GM19035 (cell line): ENCODE measurements around the gene MNT.

ENCODE experiments used
- ATAC-seq: cut with Tn5 transposase; IDR thresholded peaks from one replicate; pipeline ENCODE4 v1.9.1; 2021; ENCODE audit not compliant: unreplicated experiment

The MNT gene

DNA sequence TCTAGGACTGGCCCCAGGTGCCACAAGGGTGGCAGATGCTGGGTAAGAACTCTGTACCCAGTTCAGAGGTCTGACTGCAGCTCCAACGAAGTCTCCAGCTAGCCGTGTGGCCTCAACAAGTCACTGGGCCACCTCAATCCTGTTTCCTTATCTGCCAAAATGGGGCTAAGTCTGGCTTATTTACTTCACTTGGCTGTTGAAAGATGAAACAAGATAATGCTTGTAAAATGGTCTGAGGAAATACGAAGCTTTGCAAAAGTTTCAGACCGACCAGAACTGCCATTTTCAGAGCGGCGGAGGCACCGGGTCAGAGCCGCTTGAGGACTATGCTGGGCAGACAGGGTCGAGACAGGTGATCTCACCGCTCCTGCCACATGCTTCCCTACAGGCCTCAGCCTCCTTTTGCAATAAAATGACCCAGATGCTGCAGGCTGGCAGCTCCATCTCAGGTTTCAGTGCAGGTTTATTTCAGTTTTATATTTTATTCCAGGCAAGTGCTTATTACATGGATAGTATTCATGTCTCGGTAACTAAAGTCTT is 17.2 kb downstream of the MNT start:
- ATAC-seq = no peak

DNA sequence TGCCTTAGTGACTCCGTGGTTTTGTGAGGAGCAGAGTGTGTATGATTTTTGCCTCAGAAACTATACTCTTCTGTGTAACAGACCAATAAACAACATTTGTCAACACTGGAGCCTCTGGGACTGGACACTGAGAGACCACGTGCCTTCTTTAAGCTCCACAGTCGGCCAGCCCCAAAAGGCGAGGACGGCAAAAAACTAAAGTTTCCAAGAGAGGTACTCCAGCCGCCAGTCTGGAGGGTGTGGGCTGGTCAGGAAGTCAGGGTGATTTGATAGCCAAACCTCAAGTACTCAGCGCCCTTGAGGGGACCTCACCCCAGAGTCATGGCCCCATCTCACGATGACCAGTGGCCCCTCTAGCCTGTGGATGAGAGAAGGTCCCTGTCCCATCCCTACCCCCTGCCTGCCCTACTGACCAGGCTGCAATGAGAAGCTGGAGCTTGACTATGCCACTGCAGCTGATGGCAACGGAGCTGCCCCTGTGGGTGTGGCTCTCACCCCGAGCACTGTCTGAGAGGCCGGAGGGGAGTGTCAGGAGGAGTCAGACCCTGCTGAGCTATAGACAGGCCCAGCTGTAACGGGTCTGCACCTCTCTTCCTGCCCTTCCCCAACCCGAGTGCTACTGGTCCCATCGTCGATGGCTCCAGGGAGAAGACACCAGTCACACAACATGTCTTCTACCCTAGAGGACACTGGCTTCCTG is 19.8 kb downstream of the MNT start:
- ATAC-seq = no peak

DNA sequence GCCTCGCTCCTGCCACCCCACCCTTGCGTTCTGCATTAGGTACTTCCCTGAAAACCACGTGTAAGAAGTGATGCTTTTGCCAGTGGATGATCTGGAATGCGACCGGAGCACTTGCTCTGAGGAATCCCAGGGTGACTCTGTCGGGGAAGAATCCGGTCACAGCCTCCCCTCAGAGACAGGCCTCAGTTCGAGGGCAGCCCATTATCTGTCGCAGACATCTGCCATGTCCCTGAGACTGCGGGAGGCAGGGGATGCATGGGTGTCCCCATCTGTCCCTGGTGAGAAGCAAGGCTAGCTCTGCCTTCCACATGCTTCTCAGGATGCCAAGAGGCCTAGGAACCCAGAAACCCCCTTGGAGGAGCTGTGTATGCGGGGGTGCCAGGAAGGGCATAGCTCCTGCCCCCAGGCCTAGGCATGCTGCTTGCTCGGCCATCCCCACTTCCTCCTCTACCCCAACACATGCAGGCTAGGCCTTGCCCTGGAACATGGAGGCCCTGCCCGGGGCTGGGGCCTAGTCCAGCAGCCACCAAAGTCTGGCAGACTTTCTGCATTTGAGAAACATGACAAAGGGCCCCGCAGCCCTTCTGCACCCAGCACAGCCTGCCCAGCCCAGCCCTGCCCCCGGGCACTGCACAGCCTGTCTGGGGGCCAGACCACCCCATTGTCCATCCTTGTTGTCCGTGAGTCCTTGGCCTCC is 20.5 kb downstream of the MNT start:
- no peak for ATAC-seq

DNA sequence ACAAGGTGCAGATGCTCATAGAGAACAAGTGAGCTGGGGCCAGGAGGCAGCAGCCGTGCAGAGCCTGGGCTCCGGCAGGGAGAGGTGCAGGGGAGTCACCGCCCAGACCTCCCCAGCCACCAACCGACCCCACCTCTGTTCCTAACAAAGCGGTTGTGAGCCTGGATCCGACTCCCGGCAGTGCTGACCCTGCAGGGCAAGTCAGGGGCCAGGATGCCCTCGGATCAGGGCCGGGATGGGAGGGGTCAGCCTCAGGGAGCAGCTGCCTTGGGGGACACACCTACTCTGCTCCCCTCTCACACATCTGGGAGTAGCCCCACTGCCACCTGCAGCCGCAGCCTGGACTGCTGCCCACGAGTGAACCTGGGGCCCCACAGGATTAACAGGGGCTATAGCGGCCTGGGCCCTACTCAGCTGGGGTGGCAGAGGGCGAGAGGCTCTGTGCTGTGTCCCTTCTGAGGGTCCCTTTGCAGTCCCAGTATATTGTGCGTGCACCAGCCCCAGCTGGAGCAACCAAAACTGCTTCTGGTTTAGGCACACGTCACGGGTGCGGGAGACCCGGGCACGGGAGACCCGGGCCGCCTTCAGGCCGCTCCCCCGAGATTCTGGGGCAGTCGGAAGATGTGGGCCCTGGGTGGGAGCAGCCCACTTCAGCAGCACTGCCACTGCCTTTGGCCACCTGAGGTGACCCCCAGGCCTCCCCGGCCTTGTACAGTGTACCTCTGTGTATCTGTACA is 21.2 kb downstream of the MNT start:
- no peak for ATAC-seq

DNA sequence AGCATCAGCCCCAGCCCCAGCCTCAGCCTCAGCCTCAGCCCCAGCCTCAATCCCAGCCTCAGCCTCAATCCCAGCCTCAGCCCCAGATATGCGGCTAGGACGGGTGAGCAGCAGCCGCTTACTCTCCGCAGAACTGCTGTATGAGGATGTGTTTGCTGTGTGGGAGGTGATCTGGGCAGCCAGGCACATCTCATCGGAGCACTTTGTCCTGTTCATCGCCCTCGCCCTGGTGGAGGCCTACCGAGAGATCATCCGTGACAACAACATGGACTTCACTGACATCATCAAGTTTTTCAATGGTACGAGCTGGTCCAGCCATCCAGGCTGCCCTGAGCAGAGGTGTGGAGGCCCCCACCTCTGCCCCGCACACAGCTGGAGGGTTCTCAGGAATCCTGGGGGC is 22.0 kb downstream of the MNT start:
- ATAC-seq = no peak

DNA sequence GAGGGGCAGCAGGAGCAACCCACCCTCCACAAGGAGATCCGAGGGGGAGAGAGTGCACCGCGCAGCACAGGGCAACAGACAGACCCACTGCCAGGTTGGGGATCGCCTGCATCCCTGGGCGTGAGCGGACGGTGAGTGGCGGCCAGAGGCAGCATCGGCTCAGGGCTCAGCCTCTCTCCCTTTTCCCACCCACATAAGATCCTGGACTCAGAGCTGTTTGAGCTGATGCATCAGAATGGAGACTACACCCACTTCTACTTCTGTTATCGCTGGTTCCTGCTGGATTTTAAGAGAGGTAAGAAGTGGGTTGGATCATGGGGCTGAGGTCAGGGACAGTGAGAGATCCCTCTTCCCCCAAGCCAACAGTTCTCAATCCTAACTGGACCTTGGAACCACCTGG is 23.2 kb downstream of the MNT start:
- no peak for ATAC-seq

DNA sequence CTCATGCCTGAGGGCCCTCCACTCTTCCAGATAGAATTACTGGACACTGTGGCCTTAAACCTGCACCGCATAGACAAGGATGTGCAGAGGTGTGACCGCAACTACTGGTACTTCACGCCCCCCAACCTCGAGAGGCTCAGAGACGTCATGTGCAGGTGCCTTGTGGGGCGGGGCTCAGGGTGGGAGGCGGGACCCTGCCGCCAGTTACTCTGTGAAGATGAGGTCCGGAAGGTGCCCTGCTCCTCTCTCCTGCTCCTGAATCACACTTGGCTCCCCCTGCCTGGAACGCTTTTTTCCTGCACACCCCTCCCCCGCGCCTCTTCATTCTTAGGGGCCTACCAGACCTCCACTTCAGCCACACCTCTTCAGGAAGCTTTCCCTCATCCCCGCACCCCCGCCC is 24.8 kb downstream of the MNT start:
- ATAC-seq = no peak

DNA sequence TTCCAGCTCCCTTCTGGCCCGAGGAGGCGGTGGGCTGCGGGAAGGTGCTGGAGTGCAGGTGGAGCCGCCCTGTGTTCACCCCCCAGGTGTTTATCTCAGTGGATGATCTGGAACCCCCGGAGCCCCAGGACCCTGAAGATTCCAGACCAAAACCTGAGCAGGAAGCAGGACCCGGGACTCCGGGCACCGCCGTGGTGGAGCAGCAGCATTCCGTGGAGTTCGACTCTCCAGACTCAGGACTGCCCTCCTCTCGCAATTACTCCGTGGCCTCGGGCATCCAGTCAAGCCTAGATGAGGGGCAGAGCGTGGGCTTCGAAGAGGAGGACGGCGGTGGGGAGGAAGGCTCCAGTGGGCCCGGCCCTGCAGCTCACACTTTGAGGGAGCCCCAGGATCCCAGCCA is 25.5 kb downstream of the MNT start:
- no peak for ATAC-seq

DNA sequence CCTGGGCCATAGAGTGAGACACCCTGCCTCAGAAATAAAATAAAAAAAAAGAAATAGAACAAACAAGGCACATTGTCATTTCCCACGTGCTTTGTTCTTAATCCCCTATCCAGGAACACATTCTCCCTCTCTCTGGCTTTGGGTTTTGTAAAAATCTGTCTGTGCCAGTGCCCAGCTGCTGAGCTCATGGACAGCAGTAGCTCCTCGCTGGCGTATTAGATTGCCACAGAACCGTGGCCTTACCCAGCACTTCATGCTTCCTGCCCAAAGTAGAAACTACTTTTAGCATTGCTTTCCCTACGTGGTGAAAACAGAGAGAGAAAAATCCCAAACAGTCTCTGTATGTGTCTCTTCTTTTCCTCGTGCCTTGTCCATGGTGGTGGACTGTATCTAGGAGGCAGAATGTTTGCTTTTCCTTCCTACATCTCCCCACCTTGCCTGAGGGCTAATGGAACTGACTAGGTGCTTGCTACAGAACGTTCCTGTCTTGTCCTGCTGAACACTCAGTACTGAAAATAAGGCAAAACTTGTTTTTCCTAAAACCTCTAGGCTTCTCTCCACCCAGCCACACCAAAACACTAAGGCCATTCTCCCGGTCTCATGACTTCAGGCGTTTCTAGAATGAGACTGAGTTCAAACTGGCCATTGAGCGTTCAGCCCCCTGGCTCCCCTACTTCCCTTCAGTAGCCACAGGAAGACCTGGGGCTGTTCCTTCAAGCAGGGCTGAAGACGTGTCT is 26.1 kb downstream of the MNT start:
- ATAC-seq = no peak

DNA sequence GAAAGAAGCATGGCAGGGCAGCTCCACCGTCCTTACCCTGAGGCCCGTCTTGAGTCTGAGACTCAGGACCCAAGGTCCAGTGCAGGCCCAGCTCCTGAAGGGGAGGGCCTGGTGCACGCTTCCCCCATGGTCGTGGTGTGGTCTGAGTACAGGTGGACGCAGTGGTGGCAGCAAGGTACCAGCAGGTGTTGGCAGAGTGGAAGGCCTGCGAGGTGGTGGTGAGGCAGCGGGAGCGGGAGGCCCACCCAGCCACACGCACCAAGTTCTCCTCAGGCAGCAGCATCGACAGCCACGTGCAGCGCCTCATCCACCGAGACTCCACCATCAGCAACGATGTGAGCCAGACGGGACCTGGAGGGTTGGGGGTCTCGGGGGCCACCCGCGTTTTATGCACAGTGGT is 27.7 kb downstream of the MNT start:
- no peak for ATAC-seq

DNA sequence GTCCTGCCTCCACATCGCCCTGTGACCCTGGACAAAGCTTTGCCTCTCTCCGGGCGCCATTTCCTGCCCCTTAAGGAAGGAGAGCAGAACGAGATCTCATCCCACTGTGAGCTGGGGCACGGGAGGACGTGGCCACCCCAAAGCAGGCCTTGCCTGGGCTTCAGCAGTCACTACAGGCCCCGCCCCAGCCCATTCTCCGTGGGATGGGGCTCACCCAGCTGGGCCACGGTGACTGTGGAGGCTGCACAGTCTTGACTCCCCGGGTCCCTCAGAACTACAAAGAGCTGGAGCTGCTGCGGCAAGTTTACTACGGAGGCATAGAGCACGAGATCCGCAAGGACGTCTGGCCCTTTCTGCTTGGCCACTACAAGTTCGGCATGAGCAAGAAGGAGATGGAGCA is 28.2 kb downstream of the MNT start:
- no peak for ATAC-seq

DNA sequence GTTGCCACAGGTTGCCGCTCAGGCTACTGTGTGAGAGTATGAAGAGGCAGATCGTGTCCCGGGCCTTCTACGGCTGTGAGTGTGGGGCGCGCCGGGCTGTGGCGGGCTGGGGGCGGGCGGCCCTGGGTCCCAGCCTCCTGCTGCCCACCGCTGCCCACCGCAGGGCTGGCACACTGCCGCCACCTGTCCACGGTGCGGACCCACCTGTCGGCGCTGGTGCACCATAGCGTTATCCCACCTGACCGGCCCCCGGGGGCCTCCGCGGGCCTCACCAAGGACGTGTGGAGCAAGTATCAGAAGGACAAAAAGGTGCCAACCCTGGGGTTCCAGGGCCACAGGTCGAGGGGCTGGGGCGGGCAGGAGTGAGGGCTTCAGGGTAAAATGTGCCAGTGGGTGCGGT is 28.7 kb downstream of the MNT start:
- ATAC-seq = no peak

DNA sequence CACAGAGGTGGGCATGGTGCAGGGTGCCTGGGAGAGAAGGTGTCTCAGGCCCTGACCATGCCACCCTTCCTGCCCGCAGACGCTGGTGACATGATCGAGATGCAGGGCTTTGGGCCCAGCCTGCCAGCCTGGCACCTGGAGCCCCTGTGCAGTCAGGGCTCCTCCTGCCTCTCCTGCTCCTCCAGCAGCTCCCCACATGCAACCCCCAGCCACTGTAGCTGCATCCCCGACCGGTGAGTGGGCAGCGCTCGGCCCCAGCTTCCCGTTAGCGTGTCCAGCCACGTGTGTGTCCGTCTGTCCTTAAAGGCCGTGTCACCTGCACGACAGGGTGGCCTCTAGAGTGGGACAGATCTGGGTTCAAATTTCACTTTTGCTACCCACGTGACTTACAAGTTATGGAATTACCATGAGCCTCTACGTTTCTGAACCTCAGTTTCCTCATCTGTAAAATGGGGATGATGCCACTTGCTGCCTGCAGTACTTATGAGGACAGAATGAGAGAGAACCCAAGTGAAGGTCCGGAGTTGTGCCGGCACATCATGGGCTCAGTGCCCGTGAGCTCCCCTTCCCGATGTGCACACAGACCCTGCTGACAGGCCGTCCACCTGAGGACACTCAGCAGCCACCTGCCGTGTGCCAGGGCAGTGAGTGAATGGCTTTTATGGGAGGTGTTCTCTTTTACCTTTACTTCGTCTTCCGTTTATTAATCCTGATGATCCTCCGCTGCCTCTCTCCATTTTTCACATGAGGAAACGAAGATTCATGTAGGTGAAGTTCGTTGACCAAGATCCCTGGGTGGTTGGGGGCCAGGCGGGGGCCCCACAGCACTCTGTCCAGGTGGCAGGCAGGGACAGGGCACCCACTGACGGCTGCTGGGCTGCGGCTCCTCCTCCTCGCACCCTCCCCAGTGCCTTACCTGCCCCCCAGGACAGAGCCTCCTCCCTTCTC is 29.4 kb downstream of the MNT start:
- ATAC-seq = no peak

DNA sequence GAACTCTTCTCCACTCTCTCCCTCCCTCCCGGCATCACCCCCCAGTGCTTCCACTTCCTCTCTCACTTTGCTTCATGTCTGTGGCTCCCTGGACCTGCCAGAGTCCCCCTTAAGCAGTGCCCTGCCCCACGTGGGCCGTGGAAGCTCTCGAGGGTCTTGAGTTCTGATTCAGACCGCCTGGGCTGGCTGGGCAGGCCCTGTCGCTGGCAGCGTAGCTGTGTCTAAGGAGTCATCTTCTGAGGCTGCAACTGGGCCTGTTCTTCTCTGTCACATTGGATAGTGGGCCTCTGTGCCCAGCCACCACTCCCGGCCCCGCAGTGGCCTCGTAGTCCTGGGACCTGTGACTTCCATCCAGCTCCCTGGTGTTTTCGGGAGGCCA is 30.7 kb downstream of the MNT start:
- ATAC-seq = no peak

DNA sequence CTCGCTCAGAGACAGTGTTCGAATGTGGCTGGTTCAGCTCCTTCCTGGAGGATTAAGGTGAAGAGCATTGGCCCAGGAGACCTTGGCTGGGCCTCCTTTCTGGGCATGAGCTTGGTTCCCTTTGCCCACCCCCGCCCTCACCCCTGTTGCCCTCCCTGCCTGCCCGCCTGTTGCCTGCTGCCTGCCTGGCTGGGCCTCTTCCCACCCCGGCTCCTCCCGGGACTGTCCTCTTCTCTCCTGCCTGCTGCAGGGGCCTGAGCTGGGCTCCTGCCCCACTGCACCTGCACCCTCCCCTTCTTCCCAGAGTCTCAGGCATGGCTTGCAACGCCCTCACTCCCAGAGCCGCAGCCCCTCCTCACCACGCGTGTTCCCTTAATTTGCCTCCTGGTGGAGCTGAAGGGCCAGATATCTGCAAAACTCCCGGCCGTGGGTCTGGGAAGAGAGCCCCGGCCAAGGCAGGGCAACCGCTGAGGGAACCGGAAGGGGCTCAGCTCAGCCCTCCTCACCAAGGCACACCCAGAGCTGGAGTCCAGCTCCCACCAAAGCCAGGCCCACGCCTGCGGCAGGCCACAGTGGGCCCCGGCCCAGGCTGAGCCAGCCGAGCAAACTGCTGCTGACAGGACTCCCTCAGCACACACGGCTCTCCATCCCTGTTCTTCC is 31.2 kb downstream of the MNT start:
- no peak for ATAC-seq

DNA sequence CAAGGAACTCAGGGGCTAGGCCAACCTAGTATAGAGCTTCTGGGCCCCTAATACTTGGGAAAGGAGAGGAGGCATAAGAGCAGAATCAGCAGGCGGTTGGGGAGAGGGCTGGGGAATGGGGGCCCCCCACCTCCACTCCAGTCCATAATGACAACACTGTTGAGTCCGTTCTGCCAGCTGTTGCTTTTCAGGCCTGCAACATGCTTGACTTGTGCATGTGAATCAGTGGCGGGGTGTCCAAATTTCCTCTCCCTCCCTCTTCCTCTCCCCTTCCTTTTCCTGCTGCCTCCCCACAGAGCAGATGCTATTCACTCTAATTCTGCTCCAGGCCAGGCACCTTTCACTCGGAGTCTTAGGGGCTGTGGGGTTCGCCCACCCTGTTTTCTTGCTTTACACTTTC is 31.8 kb downstream of the MNT start:
- ATAC-seq = no peak

DNA sequence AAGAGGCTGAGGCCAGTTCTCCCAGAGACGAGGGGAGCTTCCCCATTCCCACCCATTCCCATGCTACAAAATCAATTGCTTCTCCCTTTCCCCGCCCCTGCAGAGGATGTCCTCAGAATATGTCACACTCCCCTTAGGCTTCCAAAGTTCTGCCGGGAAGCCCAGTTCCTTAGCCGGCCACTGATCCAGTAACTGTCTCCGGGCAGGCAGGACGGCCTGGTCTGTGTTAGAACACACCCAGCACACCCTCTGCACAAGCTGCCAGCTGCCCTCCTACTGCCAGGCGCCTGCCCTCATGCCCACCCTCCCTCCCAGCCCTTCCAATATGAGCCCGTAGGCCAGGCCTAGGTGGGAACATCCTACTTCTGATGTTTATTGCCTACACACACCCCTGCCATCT is 32.5 kb downstream of the MNT start:
- no peak for ATAC-seq

DNA sequence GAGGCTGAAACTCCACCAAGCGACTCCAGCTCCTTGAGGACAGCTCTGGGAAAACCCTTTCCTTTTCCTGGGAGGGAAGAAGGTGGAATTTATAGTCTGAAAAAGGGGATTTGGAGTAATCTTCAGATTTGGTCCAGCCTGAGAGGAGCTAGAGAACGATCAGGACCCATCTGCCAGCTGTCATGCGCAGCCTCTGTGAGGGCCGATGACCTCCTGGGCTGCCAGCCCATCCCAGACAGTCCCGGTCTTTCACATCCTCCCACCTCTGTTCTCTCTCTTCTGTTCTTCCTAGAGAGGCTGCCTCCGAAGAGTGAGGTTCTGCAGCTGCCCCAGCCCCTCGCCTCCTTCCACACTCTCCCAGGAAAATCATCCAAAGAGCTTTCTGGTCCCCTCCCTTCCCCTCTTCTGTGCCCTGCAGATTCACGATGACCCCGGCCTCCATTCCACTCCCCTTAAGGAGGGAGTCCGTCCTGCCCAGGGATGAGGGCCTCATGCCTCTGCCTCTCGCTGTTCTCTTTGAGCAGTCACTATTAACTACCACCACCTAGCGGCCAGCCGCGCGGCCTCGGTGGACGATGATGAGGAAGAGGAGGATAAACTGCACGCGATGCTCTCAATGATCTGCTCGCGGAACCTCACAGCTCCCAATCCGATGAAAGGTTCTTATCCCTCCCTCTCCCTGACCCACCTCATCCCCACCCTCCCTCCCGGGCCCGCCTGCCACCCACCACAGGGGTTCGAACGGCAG is 33.9 kb downstream of the MNT start:
- ATAC-seq = no peak

DNA sequence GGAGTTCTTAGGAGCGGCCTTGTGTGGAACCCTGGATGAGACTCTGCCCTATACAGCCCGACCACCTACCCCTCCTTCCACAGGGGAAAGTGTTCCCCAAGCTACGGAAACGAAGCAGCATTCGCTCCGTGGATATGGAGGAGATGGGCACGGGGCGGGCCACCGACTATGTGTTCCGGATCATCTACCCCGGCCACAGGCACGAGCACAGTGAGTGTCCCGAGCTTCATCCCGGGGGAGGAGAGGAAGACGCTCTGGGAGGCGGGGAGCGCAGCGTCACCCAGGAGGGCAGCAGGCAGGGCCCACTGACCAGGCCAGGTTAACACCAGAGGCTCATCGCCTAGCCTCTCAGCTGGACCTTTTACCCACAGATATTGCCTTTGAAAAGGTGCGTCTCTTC is 35.7 kb downstream of the MNT start:
- no peak for ATAC-seq
